Pancreas (tissue), 10 donors: ENCODE data around the gene ARPP19. TPM values are rescaled to one million over a fixed set of nuclear protein-coding genes. Genes with fewer than 3 reads are reported as not detected.
"Not testable (repeated sequence)": the region's sequence is repeated elsewhere in the genome, so short reads cannot be mapped to it uniquely, and the experiment has no call there.

Experiments
- ATAC-seq, 4 donors: fragments of 200-7000 bp; cut with Tn5 transposase; one replicate each; pipeline versions ENCODE4 v1.8.0 to v1.9.1; 2020; ENCODE audit warnings: mild to moderate bottlenecking in 4 of 4, moderate library complexity in 4 of 4
- DNase-seq, 6 donors: peaks; one replicate each; pipeline ENCODE4 v3.0.0-alpha.2; 2020
- FAIRE-seq: peaks from 2 replicates; lab custom pipeline; 2012; peaks lifted over from hg19 to GRCh38; lab: Jason Lieb, UNC
- H3K27ac ChIP-seq, 4 donors: fragments of 200-600 bp; sonication (generic); 1 replicate in 3 of 4; 2 replicates in 1 of 4; pipeline versions ENCODE4 v1.5.0 to v1.8.0; 2020
- H3K27me3 ChIP-seq, 4 donors: fragments of 200-600 bp; one replicate each; pipeline ENCODE4 v1.8.0; 2021
- H3K36me3 ChIP-seq, 3 donors: fragments of 200-600 bp; sonication (generic) in 1 of 3; one replicate each; pipeline versions ENCODE4 v1.5.0 to v1.8.0; 2020 to 2021
- H3K4me1 ChIP-seq, 3 donors: fragments of 200-600 bp; one replicate each; pipeline ENCODE4 v1.8.0; 2021
- H3K4me3 ChIP-seq, 4 donors: fragments of 200-600 bp; sonication (generic) in 2 of 4; one replicate each; pipeline versions ENCODE4 v1.5.0 to v1.8.0; 2020 to 2021
- H3K9me3 ChIP-seq, 4 donors: fragments of 200-600 bp; one replicate each; pipeline ENCODE4 v1.8.0; 2021
- WGBS, 2 donors: extraction: QIAGEN DNeasy Blood & Tissue Kit; methylation state at CpG; one replicate each; pipeline ENCODE4 v1.1.7; 2013; 5-methylcytosine and 5-hydroxymethylcytosine counted together
- intact Hi-C, 3 donors: fragments of 100-400 bp; cut with DNase I; formaldehyde crosslinking; loops; one replicate each; pipeline versions ENCODE4 v1.11.1 to v1.14.2; 2022
- polyA plus RNA-seq, 2 donors: library from polyadenylated mRNA; stranded (reverse); fragments of 200-250 nt; gene quantifications; one replicate each; pipeline ENCODE4 v1.2.3, GENCODE V29; 2013
- total RNA-seq, 6 donors: library from RNA; stranded (reverse); fragmentation: NEBNext Ultra II Directional in 4 of 6; extraction: Animal tissue kit (Norgen Biotek cat#: 25700) in 4 of 6; gene quantifications; one replicate each; pipeline versions ENCODE4 v1.2.1 to v1.2.4, GENCODE V29; 2021 to 2023
- TF ChIP-seq, protein P1 (sequence below), 4 donors: fragments of 200-600 bp; sonication (generic) in 3 of 4; IDR thresholded peaks; one replicate each; pipeline versions ENCODE4 v1.5.0 to v1.8.0; 2021; ENCODE audit warnings: antibody characterized with exemption in 4 of 4
- donor health status: healthy with polysubstance abuse.
- donor health status: DM: no; HTN: no; CAD: no; lungs with moderate emphysema.
- donor health status: DM: no; HTN: no; CAD: no.
- donor health status: control.
- donor health status: control.
- donor health status: Bipolar disorder and iron deficiency.
- donor health status: DM: yes; HTN: yes; CAD: no.
- donor health status: DM: no; HTN: no; CAD: no.
- donor health status: DM: no; HTN: no; CAD: no.
- donor health status: DM: yes; HTN: yes; CAD: no.

ARPP19 gene
- total and polyA plus RNA-seq, 8 donors = 11.4 to 73.3 (median 37.2) TPM

DNA sequence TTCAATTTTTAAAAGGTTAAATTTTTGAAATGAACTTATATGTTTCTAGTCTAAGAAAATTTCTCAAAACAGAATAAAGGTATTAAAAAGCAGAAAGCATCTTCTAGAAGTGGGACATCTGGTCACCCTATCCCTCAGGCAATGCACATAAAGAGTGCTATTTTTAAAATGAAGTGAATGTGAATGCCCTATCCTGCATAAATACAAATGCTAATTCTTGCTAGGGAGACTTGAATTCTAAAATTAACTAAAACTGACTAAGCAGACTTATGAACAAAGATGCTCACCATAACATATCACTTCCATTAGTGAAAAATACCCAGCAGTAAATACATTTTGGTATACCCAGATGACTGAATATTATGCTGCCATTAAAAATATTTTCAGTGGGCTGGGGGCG, 51.8 kb downstream of the ARPP19 start:
- Histone ChIP-seq H3K27me3 (no peaks in the 10 kb centered on the region), H3K4me1 (no peaks in the 10 kb centered on the region), H3K36me3 (no peaks in the 10 kb centered on the region), H3K9me3 (no peaks in the 10 kb centered on the region), H3K4me3 (no peak overlapping the region), H3K27ac (no peak overlapping the region)
- WGBS, 2 donors = 80 to 88% methylated on average over 1 of the region's 1 CpG
- no peak for DNase-seq
- no peak for FAIRE-seq
- ATAC-seq = no peak
- intact Hi-C loops = no loop called here
- TF ChIP-seq, protein P1, sequence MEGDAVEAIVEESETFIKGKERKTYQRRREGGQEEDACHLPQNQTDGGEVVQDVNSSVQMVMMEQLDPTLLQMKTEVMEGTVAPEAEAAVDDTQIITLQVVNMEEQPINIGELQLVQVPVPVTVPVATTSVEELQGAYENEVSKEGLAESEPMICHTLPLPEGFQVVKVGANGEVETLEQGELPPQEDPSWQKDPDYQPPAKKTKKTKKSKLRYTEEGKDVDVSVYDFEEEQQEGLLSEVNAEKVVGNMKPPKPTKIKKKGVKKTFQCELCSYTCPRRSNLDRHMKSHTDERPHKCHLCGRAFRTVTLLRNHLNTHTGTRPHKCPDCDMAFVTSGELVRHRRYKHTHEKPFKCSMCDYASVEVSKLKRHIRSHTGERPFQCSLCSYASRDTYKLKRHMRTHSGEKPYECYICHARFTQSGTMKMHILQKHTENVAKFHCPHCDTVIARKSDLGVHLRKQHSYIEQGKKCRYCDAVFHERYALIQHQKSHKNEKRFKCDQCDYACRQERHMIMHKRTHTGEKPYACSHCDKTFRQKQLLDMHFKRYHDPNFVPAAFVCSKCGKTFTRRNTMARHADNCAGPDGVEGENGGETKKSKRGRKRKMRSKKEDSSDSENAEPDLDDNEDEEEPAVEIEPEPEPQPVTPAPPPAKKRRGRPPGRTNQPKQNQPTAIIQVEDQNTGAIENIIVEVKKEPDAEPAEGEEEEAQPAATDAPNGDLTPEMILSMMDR (IDR thresholded peaks at IDR 0.05) = no peak

DNA sequence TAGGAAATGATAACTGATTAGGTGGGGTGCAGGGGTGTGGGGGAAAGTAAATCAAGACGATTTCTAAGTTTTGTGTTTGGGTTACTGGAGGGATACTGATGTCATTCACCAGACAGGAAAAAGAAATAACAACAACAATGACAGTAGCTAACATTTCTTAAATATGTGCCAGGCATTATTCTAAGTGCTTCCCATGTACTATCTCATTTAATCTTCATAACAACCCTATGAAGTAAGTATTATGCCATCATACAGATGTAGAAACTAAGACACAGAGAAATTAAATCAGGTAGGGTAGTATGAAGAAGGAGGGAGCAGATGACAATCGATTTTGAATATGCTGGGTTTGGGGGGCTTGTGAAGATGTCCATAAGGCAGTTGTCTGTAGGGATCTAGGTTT, 53.5 kb downstream of the ARPP19 start:
- FAIRE-seq = no peak
- Histone ChIP-seq H3K4me3 (no peak overlapping the region), H3K27me3 (no peaks in the 10 kb centered on the region), H3K4me1 (no peaks in the 10 kb centered on the region), H3K9me3 (no peaks in the 10 kb centered on the region), H3K27ac (no peak overlapping the region), H3K36me3 (no peaks in the 10 kb centered on the region)
- WGBS, 2 donors = 69 to 75% methylated on average over 2 of the region's 2 CpGs
- DNase-seq = no peak
- intact Hi-C loops = no loop called here
- TF ChIP-seq, protein P1 (IDR thresholded peaks at IDR 0.05) = no peak
- no peak for ATAC-seq

DNA sequence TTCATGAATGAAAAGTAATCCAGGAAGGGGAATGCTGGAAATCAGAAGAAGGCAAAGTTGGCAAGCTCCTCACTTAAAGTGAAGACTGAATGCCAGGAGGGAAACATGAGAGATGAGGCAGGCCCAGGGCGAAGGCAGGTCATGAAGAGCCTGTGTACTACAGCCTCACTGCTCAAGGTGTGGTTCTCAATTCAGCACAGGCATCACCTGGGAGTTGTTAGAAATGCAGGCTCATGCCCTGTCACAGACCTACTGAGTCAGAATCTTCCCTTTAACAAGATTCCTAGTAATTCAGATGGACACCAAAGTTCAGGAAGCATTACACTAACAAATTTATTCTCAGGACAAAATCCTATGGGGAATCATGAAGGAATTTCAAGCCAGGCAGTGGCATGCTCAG, 54.3 kb downstream of the ARPP19 start:
- Histone ChIP-seq H3K36me3 (no peaks in the 10 kb centered on the region), H3K4me1 (peaks cover 0 to 3% (median 0%) of the 10 kb centered on the region in 3 donors), H3K4me3 (no peak overlapping the region), H3K9me3 (no peaks in the 10 kb centered on the region), H3K27me3 (no peaks in the 10 kb centered on the region), H3K27ac (no peak overlapping the region)
- intact Hi-C loops = no loop called here
- DNase-seq (no peak), FAIRE-seq (no peak), ATAC-seq (no peak)
- 89 to 95% methylated on average over 1 of the region's 1 CpG for WGBS, 2 donors
- TF ChIP-seq, protein P1 (IDR thresholded peaks at IDR 0.05) = no peak

DNA sequence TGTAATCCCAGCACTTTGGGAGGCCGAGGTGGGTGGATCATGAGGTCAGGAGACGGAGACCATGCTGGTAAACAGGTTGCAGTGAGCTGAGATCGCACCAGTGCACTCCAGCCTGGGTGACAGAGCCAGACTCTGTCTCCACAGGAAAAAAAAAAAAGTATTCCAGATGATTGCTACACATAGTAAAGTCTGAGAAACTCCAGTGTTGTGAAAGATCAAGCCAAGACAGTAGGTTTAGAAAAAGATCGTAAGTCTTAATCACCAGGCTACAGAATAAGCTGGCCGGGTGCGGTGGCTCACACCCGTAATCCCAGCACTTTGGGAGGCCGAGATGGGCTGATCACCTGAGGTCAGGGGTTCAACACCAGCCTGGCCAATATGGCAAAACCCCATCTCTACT, 56.0 kb downstream of the ARPP19 start:
- ATAC-seq, intact Hi-C loops, H3K27me3 ChIP-seq, H3K36me3 ChIP-seq, H3K4me1 ChIP-seq, FAIRE-seq, H3K9me3 ChIP-seq, H3K27ac ChIP-seq, DNase-seq, H3K4me3 ChIP-seq: not testable (repeated sequence)
- WGBS, 2 donors = 94 to 97% methylated on average over 8 of the region's 8 CpGs

DNA sequence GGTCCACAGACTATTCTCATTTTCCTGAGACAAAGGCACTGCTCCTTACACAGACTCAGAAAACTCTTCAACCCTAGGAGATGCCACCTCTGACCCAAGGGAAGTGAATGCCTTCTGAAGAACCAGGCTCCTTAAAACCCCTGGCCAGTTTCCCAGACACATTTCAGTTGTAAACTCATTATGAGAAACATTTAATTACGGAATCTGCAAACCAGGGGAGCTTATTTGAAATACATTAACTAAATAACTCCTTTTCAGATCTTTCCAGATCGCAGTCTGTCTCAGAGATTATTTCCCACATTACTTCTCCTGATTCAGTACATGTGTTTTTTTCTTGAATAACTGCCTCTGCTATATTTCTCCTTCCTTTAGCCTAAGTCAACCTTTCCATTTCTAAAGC, 57.7 kb downstream of the ARPP19 start:
- Histone ChIP-seq H3K4me1 (peaks cover 0 to 3% (median 0%) of the 10 kb centered on the region in 3 donors), H3K36me3 (no peaks in the 10 kb centered on the region), H3K27ac (no peak overlapping the region), H3K27me3 (no peaks in the 10 kb centered on the region), H3K4me3 (no peak overlapping the region), H3K9me3 (no peaks in the 10 kb centered on the region)
- TF ChIP-seq, protein P1 (IDR thresholded peaks at IDR 0.05) = no peak
- intact Hi-C loops = no loop called here
- no peak for FAIRE-seq
- ATAC-seq = no peak
- 66 to 69% methylated on average over 2 of the region's 2 CpGs for WGBS, 2 donors
- DNase-seq = no peak
